ENCODE results near the gene NF2.

The NF2 gene

DNA sequence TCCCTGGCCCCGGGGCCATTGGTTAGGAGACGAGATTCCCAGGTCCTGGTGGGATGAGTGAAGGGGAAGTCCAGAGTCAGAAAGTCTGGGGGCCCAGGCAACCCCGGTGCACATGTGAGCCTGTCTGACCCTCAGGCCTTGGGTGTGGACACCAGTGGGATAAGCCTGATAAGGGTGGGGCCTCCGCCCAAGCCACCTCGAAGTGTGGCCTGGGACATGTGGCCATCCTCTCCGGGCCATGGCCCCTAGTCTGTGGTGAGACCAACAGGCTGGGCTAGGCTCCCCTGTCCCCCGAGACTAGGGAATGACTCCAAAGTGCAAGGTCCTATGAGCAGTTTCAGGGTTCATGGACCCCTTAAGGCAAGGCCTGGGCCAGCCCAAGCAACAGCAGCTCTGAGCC lies 122.7 kb downstream of the NF2 start:
- DNase-seq (ENCODE audit: low spot score) = no peak
- Histone ChIP-seq H3K27ac (ENCODE audit: poor library complexity, severe bottlenecking) (no peak overlapping the region), H3K27me3 (ENCODE audit: insufficient read depth, poor library complexity, severe bottlenecking) (peaks cover 5% of the 10 kb centered on the region), H3K36me3 (ENCODE audit: low read depth) (no peaks in the 10 kb centered on the region), H3K4me3 (ENCODE audit: severe bottlenecking) (no peak overlapping the region), H3K9me3 (ENCODE audit: severe bottlenecking) (no peaks in the 10 kb centered on the region), H3K4me1 (ENCODE audit: insufficient read depth, poor library complexity, severe bottlenecking) (no peaks in the 10 kb centered on the region)
- TF ChIP-seq, protein P1, sequence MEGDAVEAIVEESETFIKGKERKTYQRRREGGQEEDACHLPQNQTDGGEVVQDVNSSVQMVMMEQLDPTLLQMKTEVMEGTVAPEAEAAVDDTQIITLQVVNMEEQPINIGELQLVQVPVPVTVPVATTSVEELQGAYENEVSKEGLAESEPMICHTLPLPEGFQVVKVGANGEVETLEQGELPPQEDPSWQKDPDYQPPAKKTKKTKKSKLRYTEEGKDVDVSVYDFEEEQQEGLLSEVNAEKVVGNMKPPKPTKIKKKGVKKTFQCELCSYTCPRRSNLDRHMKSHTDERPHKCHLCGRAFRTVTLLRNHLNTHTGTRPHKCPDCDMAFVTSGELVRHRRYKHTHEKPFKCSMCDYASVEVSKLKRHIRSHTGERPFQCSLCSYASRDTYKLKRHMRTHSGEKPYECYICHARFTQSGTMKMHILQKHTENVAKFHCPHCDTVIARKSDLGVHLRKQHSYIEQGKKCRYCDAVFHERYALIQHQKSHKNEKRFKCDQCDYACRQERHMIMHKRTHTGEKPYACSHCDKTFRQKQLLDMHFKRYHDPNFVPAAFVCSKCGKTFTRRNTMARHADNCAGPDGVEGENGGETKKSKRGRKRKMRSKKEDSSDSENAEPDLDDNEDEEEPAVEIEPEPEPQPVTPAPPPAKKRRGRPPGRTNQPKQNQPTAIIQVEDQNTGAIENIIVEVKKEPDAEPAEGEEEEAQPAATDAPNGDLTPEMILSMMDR (IDR thresholded peaks at IDR 0.05; ENCODE audit: poor library complexity, severe bottlenecking) = no peak
- ATAC-seq (ENCODE audit: low read depth) = no peak

DNA sequence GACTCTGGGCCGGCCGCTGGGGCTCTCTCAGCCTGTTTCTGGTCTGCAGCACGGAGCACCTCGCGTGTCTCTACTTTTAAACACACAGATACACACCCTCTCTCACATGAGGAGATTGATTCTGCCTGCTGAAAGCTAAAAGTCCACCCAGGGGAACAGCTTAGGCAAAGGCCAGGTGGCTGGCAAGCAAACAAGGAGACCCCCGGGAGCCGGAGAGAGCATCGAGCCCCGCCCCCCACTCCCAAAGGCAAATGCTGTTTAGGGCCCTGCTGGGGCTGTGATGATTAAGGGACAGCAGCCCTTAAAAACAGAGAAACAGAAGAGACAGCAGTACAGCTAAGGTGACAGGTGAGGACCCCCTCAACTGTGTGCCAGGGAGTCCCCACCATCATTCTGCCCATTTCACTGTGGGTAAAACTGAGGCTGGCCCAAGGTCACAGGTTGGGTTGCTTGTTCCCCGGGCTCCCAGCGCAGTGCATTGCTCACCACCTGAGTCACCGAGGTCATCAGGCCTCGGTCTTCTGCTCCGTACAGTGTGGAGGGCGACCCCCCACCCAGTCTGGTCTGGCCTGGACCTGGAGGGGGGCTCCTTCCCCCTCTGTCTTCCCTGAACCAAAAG lies 123.2 kb downstream of the NF2 start:
- Histone ChIP-seq H3K9me3 (ENCODE audit: severe bottlenecking) (no peaks in the 10 kb centered on the region), H3K27ac (ENCODE audit: poor library complexity, severe bottlenecking) (no peak overlapping the region), H3K27me3 (ENCODE audit: insufficient read depth, poor library complexity, severe bottlenecking) (peaks cover under 1% of the 10 kb centered on the region), H3K36me3 (ENCODE audit: low read depth) (no peaks in the 10 kb centered on the region), H3K4me3 (ENCODE audit: severe bottlenecking) (no peak overlapping the region), H3K4me1 (ENCODE audit: insufficient read depth, poor library complexity, severe bottlenecking) (no peaks in the 10 kb centered on the region)
- ATAC-seq (ENCODE audit: low read depth) (no peak), DNase-seq (ENCODE audit: low spot score) (no peak)
- TF ChIP-seq, protein P1 (IDR thresholded peaks at IDR 0.05; ENCODE audit: poor library complexity, severe bottlenecking) = no peak

DNA sequence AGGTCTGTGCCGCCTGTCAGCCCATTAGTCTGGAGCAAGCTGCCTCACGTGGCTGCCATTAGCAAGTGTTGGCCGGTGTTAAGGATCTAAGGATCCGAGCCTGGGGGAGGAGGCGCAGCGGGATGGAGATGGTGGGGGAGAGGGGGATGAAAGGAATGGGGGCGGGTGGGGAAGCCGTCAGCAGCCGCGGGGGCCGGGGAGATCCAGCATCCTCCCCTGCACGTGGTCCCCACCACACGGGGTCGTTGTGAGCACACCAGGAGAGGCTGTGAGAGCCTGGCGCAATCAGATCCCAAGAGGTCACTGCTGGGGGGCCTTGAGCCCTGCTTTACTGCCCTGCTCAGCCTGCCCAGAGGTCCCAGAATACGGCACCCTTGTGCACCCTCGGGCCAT lies 123.7 kb downstream of the NF2 start:
- no peak for ATAC-seq (ENCODE audit: low read depth)
- Histone ChIP-seq H3K4me1 (ENCODE audit: insufficient read depth, poor library complexity, severe bottlenecking) (no peaks in the 10 kb centered on the region), H3K27ac (ENCODE audit: poor library complexity, severe bottlenecking) (no peak overlapping the region), H3K4me3 (ENCODE audit: severe bottlenecking) (no peak overlapping the region), H3K9me3 (ENCODE audit: severe bottlenecking) (no peaks in the 10 kb centered on the region), H3K36me3 (ENCODE audit: low read depth) (no peaks in the 10 kb centered on the region), H3K27me3 (ENCODE audit: insufficient read depth, poor library complexity, severe bottlenecking) (no peaks in the 10 kb centered on the region)
- DNase-seq (ENCODE audit: low spot score) = no peak
- TF ChIP-seq, protein P1 (IDR thresholded peaks at IDR 0.05; ENCODE audit: poor library complexity, severe bottlenecking) = peak; percentile 31

DNA sequence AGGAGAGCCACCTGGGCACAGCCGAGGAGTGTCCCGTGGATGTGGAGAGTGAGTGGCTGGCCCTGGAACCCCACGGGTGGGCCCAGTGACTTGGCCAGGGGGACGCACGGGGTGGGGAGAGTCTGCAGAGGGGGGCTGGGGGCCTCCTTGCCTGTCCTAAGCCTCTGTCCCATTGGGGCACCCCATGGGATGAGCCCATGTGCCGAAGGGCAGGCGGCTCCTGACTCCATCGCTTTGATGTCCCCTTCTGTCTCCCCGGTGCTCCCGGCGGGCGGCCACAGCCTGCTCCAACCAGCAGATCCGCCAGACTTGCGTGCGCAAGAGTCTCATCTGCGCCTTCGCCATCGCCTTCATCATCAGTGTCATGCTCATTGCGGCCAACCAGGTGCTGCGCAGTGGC lies 125.7 kb downstream of the NF2 start:
- no peak for ATAC-seq (ENCODE audit: low read depth)
- H3K9me3 ChIP-seq (ENCODE audit: severe bottlenecking) = no peaks in the 10 kb centered on the region
- H3K27me3 ChIP-seq (ENCODE audit: insufficient read depth, poor library complexity, severe bottlenecking) = no peaks in the 10 kb centered on the region
- no peaks in the 10 kb centered on the region for H3K36me3 ChIP-seq (ENCODE audit: low read depth)
- no peak overlapping the region for H3K4me3 ChIP-seq (ENCODE audit: severe bottlenecking)
- no peak for DNase-seq (ENCODE audit: low spot score)
- no peaks in the 10 kb centered on the region for H3K4me1 ChIP-seq (ENCODE audit: insufficient read depth, poor library complexity, severe bottlenecking)
- TF ChIP-seq, protein P1 (IDR thresholded peaks at IDR 0.05; ENCODE audit: poor library complexity, severe bottlenecking) = no peak
- H3K27ac ChIP-seq (ENCODE audit: poor library complexity, severe bottlenecking) = no peak overlapping the region

DNA sequence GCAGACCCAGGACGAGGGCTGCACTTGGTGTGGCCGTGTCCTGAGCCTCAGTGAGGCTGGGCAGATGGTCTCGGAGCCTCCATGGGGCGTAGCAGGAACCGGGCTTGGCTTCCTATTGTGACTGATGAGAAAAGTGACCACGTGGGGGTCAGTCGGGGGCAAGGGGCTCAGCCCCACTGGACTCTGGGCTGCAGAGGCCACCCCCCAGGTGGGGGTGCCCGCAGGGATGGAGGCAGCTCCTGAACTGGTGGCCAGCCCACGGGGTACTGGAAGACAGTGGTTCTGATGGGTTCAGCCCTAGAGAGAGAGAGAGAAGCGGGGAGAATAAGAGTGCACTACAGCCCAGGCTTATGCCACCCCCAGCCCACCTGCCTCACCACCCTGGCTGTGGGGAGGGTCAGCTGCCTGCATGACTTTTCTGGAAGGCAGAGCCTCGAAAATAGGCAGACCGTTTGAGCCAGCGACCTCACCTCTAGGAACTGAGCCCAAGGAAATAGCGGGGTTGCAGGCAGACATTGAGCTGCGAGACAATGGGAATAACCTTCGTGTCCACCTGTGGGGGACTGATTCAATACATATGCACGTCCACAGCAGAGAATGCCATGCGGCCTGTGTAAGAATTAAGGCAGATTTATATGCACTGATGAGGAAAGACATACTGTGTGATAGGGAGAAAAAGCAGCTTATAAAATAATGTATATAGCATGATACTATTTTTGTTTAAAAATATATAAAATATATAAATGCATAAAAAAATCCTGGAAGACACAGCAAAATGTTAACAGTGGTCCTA lies 127.8 kb downstream of the NF2 start:
- TF ChIP-seq, protein P1 (IDR thresholded peaks at IDR 0.05; ENCODE audit: poor library complexity, severe bottlenecking) = no peak

More for the DNA sequence above, 127.8 kb downstream of the NF2 start:
- no peak overlapping the region for H3K27ac ChIP-seq (ENCODE audit: poor library complexity, severe bottlenecking)
- no peaks in the 10 kb centered on the region for H3K9me3 ChIP-seq (ENCODE audit: severe bottlenecking)
- ATAC-seq (ENCODE audit: low read depth) (no peak), DNase-seq (ENCODE audit: low spot score) (no peak)
- H3K27me3 ChIP-seq (ENCODE audit: insufficient read depth, poor library complexity, severe bottlenecking) = no peaks in the 10 kb centered on the region
- no peak overlapping the region for H3K4me3 ChIP-seq (ENCODE audit: severe bottlenecking)
- H3K4me1 ChIP-seq (ENCODE audit: insufficient read depth, poor library complexity, severe bottlenecking) = no peaks in the 10 kb centered on the region
- no peaks in the 10 kb centered on the region for H3K36me3 ChIP-seq (ENCODE audit: low read depth)
